K562 (cell line): ENCODE results near the gene STC2. TPM values are rescaled to one million over a fixed set of nuclear protein-coding genes. Genes with fewer than 3 reads are reported as not detected.

Source experiments
- CBX3 ChIP-seq, 2 experiments: IDR thresholded peaks; 1 replicate in 1 of 2; 2 replicates in 1 of 2; pipeline ENCODE4 v1.6.1; 2012; ENCODE audit warnings: inconsistent platforms in 2 of 2, low read length in 2 of 2, borderline replicate concordance in 1 of 2, control low read depth in 1 of 2
- DDX20 ChIP-seq: fragments of 450-650 bp; IDR thresholded peaks from 2 replicates; pipeline ENCODE4 v1.6.1; 2016; ENCODE audit warnings: missing genetic modification characterization, low read depth, mild to moderate bottlenecking, missing compliant biosample characterization, moderate library complexity
- GABPA ChIP-seq: fragments of 200-800 bp; sonication (Bioruptor generic); conservative IDR thresholded peaks from 2 replicates; pipeline ENCODE4 v1.6.1; 2016; ENCODE audit warnings: low read depth, missing genetic modification characterization, missing compliant biosample characterization
- JUN ChIP-seq, 2 experiments: sonication (generic) in 1 of 2; formaldehyde crosslinking in 1 of 2; IDR thresholded peaks; 2 replicates each; pipeline versions ENCODE4 v1.6.1 to v1.8.0; 2012 to 2022; ENCODE audit warnings: borderline replicate concordance in 2 of 2, mild to moderate bottlenecking in 2 of 2, improper control_type of control experiment in 1 of 2, low read depth in 1 of 2, low read length in 1 of 2, missing genetic modification reagents in 1 of 2
- KLF16 ChIP-seq: IDR thresholded peaks from 2 replicates; pipeline ENCODE4 v1.6.1; 2016; ENCODE audit warnings: antibody characterized with exemption
- NKRF ChIP-seq: fragments of 450-650 bp; IDR thresholded peaks from 2 replicates; pipeline ENCODE4 v1.6.1; 2016; ENCODE audit warnings: borderline replicate concordance
- PHTF2 ChIP-seq: fragments of 250-450 bp; sonication (Bioruptor Pico); IDR thresholded peaks from 2 replicates; pipeline ENCODE4 v1.5.0; 2021; ENCODE audit warnings: mild to moderate bottlenecking
- POLR2AphosphoS5 ChIP-seq: IDR thresholded peaks from 2 replicates; pipeline ENCODE4 v1.6.1; 2011; ENCODE audit warnings: mild to moderate bottlenecking, low read depth, low read length, moderate library complexity; ENCODE audit not compliant: control insufficient read depth, insufficient read depth
- RUNX1 ChIP-seq: sonication (generic); IDR thresholded peaks from 2 replicates; pipeline ENCODE4 v1.6.1; 2016; ENCODE audit warnings: antibody characterized with exemption, low read depth
- TAF15 ChIP-seq: fragments of 200-400 bp; formaldehyde crosslinking; IDR thresholded peaks from 2 replicates; pipeline ENCODE4 v1.6.1; 2017; ENCODE audit warnings: mild to moderate bottlenecking, low read depth, low read length, moderate library complexity
- TCFL5 ChIP-seq: fragments of 250-450 bp; sonication (Bioruptor Pico); conservative IDR thresholded peaks from 2 replicates; pipeline ENCODE4 v1.6.1; 2021; ENCODE audit warnings: mild to moderate bottlenecking, moderate library complexity, matching md5 sums
- ZC3H11A ChIP-seq: IDR thresholded peaks from 2 replicates; pipeline ENCODE4 v1.6.1; 2012; ENCODE audit warnings: low read depth, low read length, improper control_type of control experiment
- ZNF12 ChIP-seq: sonication (generic); formaldehyde crosslinking; IDR thresholded peaks from 2 replicates; pipeline ENCODE4 v1.4.0; 2020; ENCODE audit warnings: mild to moderate bottlenecking, missing genetic modification reagents
- ZNF79 ChIP-seq: fragments of 250-450 bp; sonication (Bioruptor Pico); IDR thresholded peaks from 2 replicates; pipeline ENCODE4 v1.4.0; 2020; ENCODE audit warnings: low read depth, mild to moderate bottlenecking, moderate library complexity
- polyA plus RNA-seq, 8 experiments: library from polyadenylated mRNA; depleted of rRNA in 4 of 8; stranded (reverse) in 5 of 8; unstranded in 3 of 8; fragments of >200 nt; fragmentation: Nextera tagmentation in 2 of 8; fragmentation: Illumina TruSeq in 1 of 8; extraction: Ambion mirVana in 2 of 8; extraction: Trizol in 1 of 8; gene quantifications; 2 replicates each; pipeline versions ENCODE4 v1.2.1 to v1.2.3, GENCODE V29; 2011 to 2014; ENCODE audit warnings: inconsistent platforms in 1 of 8, missing spikeins in 1 of 8
- total RNA-seq, 7 experiments: library from RNA; depleted of rRNA in 6 of 7; stranded (reverse); fragments of >200 nt in 6 of 7; fragmentation: Illumina TruSeq in 2 of 7; extraction: Trizol in 2 of 7; gene quantifications; 2 replicates each; pipeline versions ENCODE4 v1.2.1 to v1.2.3, GENCODE V29; 2011 to 2021; ENCODE audit warnings: low replicate concordance in 1 of 7
- TF ChIP-seq, protein P1 (sequence below): sonication (generic); formaldehyde crosslinking; IDR thresholded peaks from 2 replicates; pipeline ENCODE4 v1.8.1; 2023; ENCODE audit warnings: mild to moderate bottlenecking, missing genetic modification reagents, moderate library complexity
- TF ChIP-seq, protein P2 (sequence below), 2 experiments: fragments of 450-650 bp; formaldehyde crosslinking in 1 of 2; IDR thresholded peaks; 2 replicates each; pipeline versions ENCODE4 v1.4.0 to v1.6.1; 2014 to 2020; ENCODE audit warnings: mild to moderate bottlenecking in 2 of 2, borderline replicate concordance in 1 of 2, low read depth in 1 of 2

Gene STC2
- total and polyA plus RNA-seq, 9 of the 15 experiments (the other 6 are each of a cell fraction or from before 2014, with no cell fraction given), result 0.62 to 31.7 (median 7.4) TPM

- TF ChIP-seq JUN (IDR thresholded peaks at IDR 0.05; ENCODE audit: borderline replicate concordance, low read depth, low read length), result peak; percentile 57; the same call in 1 of the 2 replicates
- TF ChIP-seq JUN (CRISPR knock-in tag; IDR thresholded peaks at IDR 0.05; ENCODE audit: borderline replicate concordance), result no peak
- no peak for TF ChIP-seq POLR2AphosphoS5
- TF ChIP-seq CBX3 (IDR thresholded peaks at IDR 0.05; ENCODE audit: borderline replicate concordance in 1 of 2, low read length in 2 of 2), result peak in 1 of 2 experiments; percentile 84; a peak in 2 of 3 replicates
- TF ChIP-seq PHTF2 (CRISPR knock-in tag), result no peak
- TF ChIP-seq NKRF, result peak; percentile 58; the same call in 1 of the 2 replicates
- peak; percentile 64 for TF ChIP-seq KLF16
- TF ChIP-seq ZC3H11A, result no peak
- TF ChIP-seq ZNF12 (CRISPR knock-in tag), result 0 out of 2 replicates have a peak, but pooled peaks have one; percentile 51
- TF ChIP-seq, protein P1, sequence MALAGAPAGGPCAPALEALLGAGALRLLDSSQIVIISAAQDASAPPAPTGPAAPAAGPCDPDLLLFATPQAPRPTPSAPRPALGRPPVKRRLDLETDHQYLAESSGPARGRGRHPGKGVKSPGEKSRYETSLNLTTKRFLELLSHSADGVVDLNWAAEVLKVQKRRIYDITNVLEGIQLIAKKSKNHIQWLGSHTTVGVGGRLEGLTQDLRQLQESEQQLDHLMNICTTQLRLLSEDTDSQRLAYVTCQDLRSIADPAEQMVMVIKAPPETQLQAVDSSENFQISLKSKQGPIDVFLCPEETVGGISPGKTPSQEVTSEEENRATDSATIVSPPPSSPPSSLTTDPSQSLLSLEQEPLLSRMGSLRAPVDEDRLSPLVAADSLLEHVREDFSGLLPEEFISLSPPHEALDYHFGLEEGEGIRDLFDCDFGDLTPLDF (CRISPR knock-in tag), result no peak
- no peak for TF ChIP-seq TCFL5 (CRISPR knock-in tag)
- TF ChIP-seq ZNF79 (CRISPR knock-in tag), result no peak
- TF ChIP-seq RUNX1, result no peak
- TF ChIP-seq GABPA (tag), result no peak
- no peak for TF ChIP-seq DDX20 (tag)
- TF ChIP-seq TAF15, result no peak
- TF ChIP-seq, protein P2, sequence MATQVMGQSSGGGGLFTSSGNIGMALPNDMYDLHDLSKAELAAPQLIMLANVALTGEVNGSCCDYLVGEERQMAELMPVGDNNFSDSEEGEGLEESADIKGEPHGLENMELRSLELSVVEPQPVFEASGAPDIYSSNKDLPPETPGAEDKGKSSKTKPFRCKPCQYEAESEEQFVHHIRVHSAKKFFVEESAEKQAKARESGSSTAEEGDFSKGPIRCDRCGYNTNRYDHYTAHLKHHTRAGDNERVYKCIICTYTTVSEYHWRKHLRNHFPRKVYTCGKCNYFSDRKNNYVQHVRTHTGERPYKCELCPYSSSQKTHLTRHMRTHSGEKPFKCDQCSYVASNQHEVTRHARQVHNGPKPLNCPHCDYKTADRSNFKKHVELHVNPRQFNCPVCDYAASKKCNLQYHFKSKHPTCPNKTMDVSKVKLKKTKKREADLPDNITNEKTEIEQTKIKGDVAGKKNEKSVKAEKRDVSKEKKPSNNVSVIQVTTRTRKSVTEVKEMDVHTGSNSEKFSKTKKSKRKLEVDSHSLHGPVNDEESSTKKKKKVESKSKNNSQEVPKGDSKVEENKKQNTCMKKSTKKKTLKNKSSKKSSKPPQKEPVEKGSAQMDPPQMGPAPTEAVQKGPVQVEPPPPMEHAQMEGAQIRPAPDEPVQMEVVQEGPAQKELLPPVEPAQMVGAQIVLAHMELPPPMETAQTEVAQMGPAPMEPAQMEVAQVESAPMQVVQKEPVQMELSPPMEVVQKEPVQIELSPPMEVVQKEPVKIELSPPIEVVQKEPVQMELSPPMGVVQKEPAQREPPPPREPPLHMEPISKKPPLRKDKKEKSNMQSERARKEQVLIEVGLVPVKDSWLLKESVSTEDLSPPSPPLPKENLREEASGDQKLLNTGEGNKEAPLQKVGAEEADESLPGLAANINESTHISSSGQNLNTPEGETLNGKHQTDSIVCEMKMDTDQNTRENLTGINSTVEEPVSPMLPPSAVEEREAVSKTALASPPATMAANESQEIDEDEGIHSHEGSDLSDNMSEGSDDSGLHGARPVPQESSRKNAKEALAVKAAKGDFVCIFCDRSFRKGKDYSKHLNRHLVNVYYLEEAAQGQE (IDR thresholded peaks at IDR 0.05; ENCODE audit: borderline replicate concordance), result peak; percentile 94
- TF ChIP-seq, protein P2 (CRISPR knock-in tag; IDR thresholded peaks at IDR 0.05; ENCODE audit: low read depth), result no peak
Observed at GRCh38 chr5:173331956-173332479, 3.8 kb upstream of the STC2 start (continued).
